ENCODE measurements around the gene CYRIA. TPM values are rescaled to one million over a fixed set of nuclear protein-coding genes. Genes with fewer than 3 reads are reported as not detected.

Gene CYRIA
- total and polyA plus RNA-seq, 4 donors: 1.3 to 4.3 (median 2.4) TPM

DNA sequence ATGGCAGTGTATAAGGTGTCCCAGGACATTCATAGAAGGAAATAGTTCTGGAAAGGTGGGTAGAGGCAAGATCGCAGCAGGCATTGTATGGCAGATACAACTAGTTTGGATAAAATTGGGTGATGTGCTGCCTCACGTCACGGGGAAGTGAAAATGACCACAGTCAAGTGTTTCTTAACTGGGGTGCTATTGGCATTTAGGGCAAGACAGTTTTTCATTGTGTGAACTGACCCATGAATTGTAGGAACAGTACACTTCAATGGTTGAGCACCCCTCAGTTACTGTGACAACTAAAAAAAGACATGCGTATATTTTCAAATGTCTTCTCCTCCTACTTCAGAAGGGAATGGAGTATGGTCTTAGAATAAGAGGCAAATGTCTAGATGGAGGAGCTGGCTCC lies 22.3 kb upstream of the CYRIA start:
- Histone ChIP-seq H3K27ac (ENCODE audit: low read depth in 1 of 2, low read length in 2 of 2) (no peak overlapping the region), H3K4me1 (ENCODE audit: control insufficient read depth in 4 of 4, insufficient read depth in 4 of 4, low read length in 3 of 4) (no peaks in the 10 kb centered on the region)
- 89% methylated on average over 4 of the region's 4 CpGs for WGBS

DNA sequence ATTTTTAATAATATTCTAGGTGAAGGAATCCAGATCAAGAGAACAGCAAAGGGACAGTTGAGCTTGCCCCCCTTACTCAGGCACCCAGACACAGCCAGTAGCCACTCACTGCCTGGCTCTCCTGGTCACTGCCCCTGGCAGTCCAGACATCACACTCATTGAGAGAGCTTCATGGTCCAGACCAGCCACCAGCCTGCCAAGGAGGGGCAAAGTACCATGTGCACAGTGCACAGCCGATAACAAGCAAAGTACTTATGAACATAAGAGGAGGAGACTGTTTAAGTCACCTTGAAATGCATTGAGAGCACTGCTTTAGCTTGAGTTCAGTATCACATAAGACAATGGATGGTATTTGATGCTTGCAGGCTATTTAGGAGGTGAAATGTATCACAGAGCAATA lies 21.6 kb upstream of the CYRIA start:
- Histone ChIP-seq H3K9me3 (ENCODE audit: control insufficient read depth in 4 of 4, low read length in 3 of 4) (no peaks in the 10 kb centered on the region), H3K4me3 (ENCODE audit: low read depth in 1 of 3, low read length in 3 of 3) (no peak overlapping the region), H3K9ac (ENCODE audit: low read depth in 1 of 2, low read length in 2 of 2) (no peak overlapping the region), H3K27me3 (ENCODE audit: control insufficient read depth in 4 of 4, insufficient read depth in 4 of 4, low read length in 3 of 4) (no peaks in the 10 kb centered on the region), H3K4me1 (ENCODE audit: control insufficient read depth in 4 of 4, insufficient read depth in 4 of 4, low read length in 3 of 4) (no peaks in the 10 kb centered on the region), H3K27ac (ENCODE audit: low read depth in 1 of 2, low read length in 2 of 2) (no peak overlapping the region), H3K36me3 (ENCODE audit: control insufficient read depth in 4 of 4, insufficient read depth in 3 of 4, low read depth in 1 of 4, low read length in 3 of 4) (no peaks in the 10 kb centered on the region)
- 80% methylated on average over 1 of the region's 1 CpG for WGBS
- no peak for DNase-seq (ENCODE audit: low spot score)
- TF ChIP-seq FOXA2 (IDR thresholded peaks at IDR 0.05) (no peak), CTCF (IDR thresholded peaks at IDR 0.05; ENCODE audit: low read depth, low read length, missing input control) (no peak), HNF4G (IDR thresholded peaks at IDR 0.05) (no peak), NR2F2 (IDR thresholded peaks at IDR 0.05) (no peak), HNF4A (conservative IDR thresholded peaks at IDR 0.05) (no peak), RXRA (IDR thresholded peaks at IDR 0.05) (no peak), SP1 (IDR thresholded peaks at IDR 0.05) (no peak)

More for the DNA sequence above, 22.3 kb upstream of the CYRIA start:
- no peak overlapping the region for H3K9ac ChIP-seq (ENCODE audit: low read depth in 1 of 2, low read length in 2 of 2)
- TF ChIP-seq REST (IDR thresholded peaks at IDR 0.05): no peak
- no peak for TF ChIP-seq JUND (IDR thresholded peaks at IDR 0.05)
- TF ChIP-seq TAF1 (conservative IDR thresholded peaks at IDR 0.05): no peak
- no peak for TF ChIP-seq FOXA2 (IDR thresholded peaks at IDR 0.05)
- no peak for TF ChIP-seq NR2F2 (IDR thresholded peaks at IDR 0.05)
- no peak for TF ChIP-seq SP1 (IDR thresholded peaks at IDR 0.05)
- TF ChIP-seq FOXA1 (IDR thresholded peaks at IDR 0.05): no peak
- TF ChIP-seq MAX (IDR thresholded peaks at IDR 0.05): no peak
- no peak for TF ChIP-seq HNF4A (conservative IDR thresholded peaks at IDR 0.05)
- no peak for TF ChIP-seq ATF3 (IDR thresholded peaks at IDR 0.05)
- no peak for TF ChIP-seq CTCF (IDR thresholded peaks at IDR 0.05; ENCODE audit: low read depth, low read length, missing input control)
- TF ChIP-seq RXRA (IDR thresholded peaks at IDR 0.05): no peak
- H3K27me3 ChIP-seq (ENCODE audit: control insufficient read depth in 4 of 4, insufficient read depth in 4 of 4, low read length in 3 of 4): no peaks in the 10 kb centered on the region
- no peaks in the 10 kb centered on the region for H3K36me3 ChIP-seq (ENCODE audit: control insufficient read depth in 4 of 4, insufficient read depth in 3 of 4, low read depth in 1 of 4, low read length in 3 of 4)
- no peak for DNase-seq (ENCODE audit: low spot score)
- no peaks in the 10 kb centered on the region for H3K9me3 ChIP-seq (ENCODE audit: control insufficient read depth in 4 of 4, low read length in 3 of 4)
- no peak overlapping the region for H3K4me3 ChIP-seq (ENCODE audit: low read depth in 1 of 3, low read length in 3 of 3)

Measured in liver (tissue), 9 donors.